Activated T-cell treated with anti-CD3 and anti-CD28 coated beads, Interleukin-2, amount 50 U/mL, for 24 hours (primary cell): Measurements from ENCODE around the gene GLDN.

Source experiments
- DNase-seq: peaks from one replicate; pipeline ENCODE4 v3.0.0-alpha.2; 2020
- H3K27ac Mint-ChIP-seq: 2 replicates; pipeline ENCODE4 v1.8.0; 2020; ENCODE audit warnings: mild to moderate bottlenecking, mixed read lengths
- H3K27me3 Mint-ChIP-seq: 2 replicates; pipeline ENCODE4 v1.8.0; 2020; ENCODE audit warnings: mixed read lengths
- H3K36me3 Mint-ChIP-seq: 2 replicates; pipeline ENCODE4 v1.8.0; 2020; ENCODE audit warnings: low read depth, mixed read lengths
- H3K4me1 Mint-ChIP-seq: 2 replicates; pipeline ENCODE4 v1.8.0; 2020; ENCODE audit warnings: low read depth, mixed read lengths
- H3K4me3 Mint-ChIP-seq: 2 replicates; pipeline ENCODE4 v1.8.0; 2020; ENCODE audit warnings: mild to moderate bottlenecking, moderate library complexity, mixed read lengths
- H3K9me3 Mint-ChIP-seq: 2 replicates; pipeline ENCODE4 v1.8.0; 2020; ENCODE audit warnings: mixed read lengths

The GLDN gene

GRCh38 chr15:51341366-51342226 lies at the start of gene GLDN:
Gene GLDN (plus strand): TSS chr15:51341655. CDS start chr15:51341685, 30 bp downstream.
- Mint-ChIP-seq H3K9me3 (no peaks in the 10 kb centered on the region), H3K36me3 (no peaks in the 10 kb centered on the region), H3K4me1 (no peaks in the 10 kb centered on the region), H3K27me3 (peaks cover 37% of the 10 kb centered on the region), H3K27ac (no peak within 1 kb of the TSS), H3K4me3 (no peak within 1 kb of the TSS)
- DNase-seq = no peak

GRCh38 chr15:51298620-51299019 lies 42.8 kb upstream of the GLDN start:
- Mint-ChIP-seq H3K9me3 (no peaks in the 10 kb centered on the region), H3K36me3 (no peaks in the 10 kb centered on the region), H3K4me3 (no peak overlapping the region), H3K27ac (no peak overlapping the region), H3K27me3 (peaks cover 3% of the 10 kb centered on the region), H3K4me1 (no peaks in the 10 kb centered on the region)
- no peak for DNase-seq

GRCh38 chr15:51299187-51300015 lies 42.1 kb upstream of the GLDN start:
- H3K27me3 Mint-ChIP-seq = peaks cover 3% of the 10 kb centered on the region
- DNase-seq = no peak
- H3K27ac Mint-ChIP-seq = no peak overlapping the region
- no peaks in the 10 kb centered on the region for H3K36me3 Mint-ChIP-seq
- H3K4me3 Mint-ChIP-seq = no peak overlapping the region
- H3K4me1 Mint-ChIP-seq = no peaks in the 10 kb centered on the region
- H3K9me3 Mint-ChIP-seq = no peaks in the 10 kb centered on the region

- peaks cover 6% of the 10 kb centered on the region for H3K27me3 Mint-ChIP-seq
- H3K9me3 Mint-ChIP-seq = no peaks in the 10 kb centered on the region
- no peaks in the 10 kb centered on the region for H3K4me1 Mint-ChIP-seq
- H3K27ac Mint-ChIP-seq = no peak overlapping the region
- H3K36me3 Mint-ChIP-seq = no peaks in the 10 kb centered on the region
- no peak overlapping the region for H3K4me3 Mint-ChIP-seq
- no peak for DNase-seq
These were observed 39.0 kb upstream of the GLDN start for GRCh38 chr15:51302480-51302879.

- no peaks in the 10 kb centered on the region for H3K36me3 Mint-ChIP-seq
- H3K27ac Mint-ChIP-seq = no peak overlapping the region
- H3K4me3 Mint-ChIP-seq = no peak overlapping the region
- DNase-seq = no peak
- H3K9me3 Mint-ChIP-seq = no peaks in the 10 kb centered on the region
- H3K4me1 Mint-ChIP-seq = no peaks in the 10 kb centered on the region
- peaks cover 12% of the 10 kb centered on the region for H3K27me3 Mint-ChIP-seq
These were observed 37.9 kb upstream of the GLDN start for GRCh38 chr15:51303462-51303980.

GRCh38 chr15:51307325-51307724 lies 34.1 kb upstream of the GLDN start:
- H3K9me3 Mint-ChIP-seq = no peaks in the 10 kb centered on the region
- H3K27me3 Mint-ChIP-seq = peaks cover 9% of the 10 kb centered on the region
- H3K4me1 Mint-ChIP-seq = no peaks in the 10 kb centered on the region
- no peak for DNase-seq
- no peak overlapping the region for H3K4me3 Mint-ChIP-seq
- H3K27ac Mint-ChIP-seq = no peak overlapping the region
- no peaks in the 10 kb centered on the region for H3K36me3 Mint-ChIP-seq

- Mint-ChIP-seq H3K9me3 (no peaks in the 10 kb centered on the region), H3K36me3 (no peaks in the 10 kb centered on the region), H3K27me3 (peaks cover 9% of the 10 kb centered on the region), H3K27ac (no peak overlapping the region), H3K4me1 (no peaks in the 10 kb centered on the region), H3K4me3 (no peak overlapping the region)
- DNase-seq = no peak
These were observed 33.6 kb upstream of the GLDN start for GRCh38 chr15:51307811-51308210.

- H3K9me3 Mint-ChIP-seq = no peaks in the 10 kb centered on the region
- H3K27ac Mint-ChIP-seq = no peak overlapping the region
- no peak overlapping the region for H3K4me3 Mint-ChIP-seq
- DNase-seq = no peak
- no peaks in the 10 kb centered on the region for H3K36me3 Mint-ChIP-seq
- H3K4me1 Mint-ChIP-seq = no peaks in the 10 kb centered on the region
- peaks cover 9% of the 10 kb centered on the region for H3K27me3 Mint-ChIP-seq
These were observed 31.4 kb upstream of the GLDN start for GRCh38 chr15:51310064-51310463.

- no peaks in the 10 kb centered on the region for H3K9me3 Mint-ChIP-seq
- no peak for DNase-seq
- no peaks in the 10 kb centered on the region for H3K36me3 Mint-ChIP-seq
- H3K27me3 Mint-ChIP-seq = peaks cover 7% of the 10 kb centered on the region
- H3K4me3 Mint-ChIP-seq = no peak overlapping the region
- H3K4me1 Mint-ChIP-seq = no peaks in the 10 kb centered on the region
- no peak overlapping the region for H3K27ac Mint-ChIP-seq
These were observed 29.9 kb upstream of the GLDN start for GRCh38 chr15:51311510-51311909.

GRCh38 chr15:51312166-51313073 lies 29.0 kb upstream of the GLDN start:
- Mint-ChIP-seq H3K36me3 (no peaks in the 10 kb centered on the region), H3K27ac (no peak overlapping the region), H3K27me3 (peaks cover 7% of the 10 kb centered on the region), H3K4me3 (no peak overlapping the region), H3K9me3 (no peaks in the 10 kb centered on the region), H3K4me1 (no peaks in the 10 kb centered on the region)
- DNase-seq = no peak

- no peaks in the 10 kb centered on the region for H3K4me1 Mint-ChIP-seq
- H3K27ac Mint-ChIP-seq = no peak overlapping the region
- peaks cover under 1% of the 10 kb centered on the region for H3K27me3 Mint-ChIP-seq
- no peak for DNase-seq
- no peaks in the 10 kb centered on the region for H3K9me3 Mint-ChIP-seq
- no peak overlapping the region for H3K4me3 Mint-ChIP-seq
- no peaks in the 10 kb centered on the region for H3K36me3 Mint-ChIP-seq
These were observed 28.4 kb upstream of the GLDN start for GRCh38 chr15:51313074-51313393.

- Mint-ChIP-seq H3K36me3 (no peaks in the 10 kb centered on the region), H3K27me3 (no peaks in the 10 kb centered on the region), H3K4me3 (no peak overlapping the region), H3K27ac (no peak overlapping the region), H3K9me3 (no peaks in the 10 kb centered on the region), H3K4me1 (no peaks in the 10 kb centered on the region)
- DNase-seq = no peak
These were observed 27.7 kb upstream of the GLDN start for GRCh38 chr15:51313644-51314280.

- DNase-seq = no peak
- Mint-ChIP-seq H3K36me3 (no peaks in the 10 kb centered on the region), H3K27ac (no peak overlapping the region), H3K4me1 (no peaks in the 10 kb centered on the region), H3K9me3 (no peaks in the 10 kb centered on the region), H3K4me3 (no peak overlapping the region), H3K27me3 (no peaks in the 10 kb centered on the region)
These were observed 26.8 kb upstream of the GLDN start for GRCh38 chr15:51314391-51315337.
